Measurements from ENCODE around the gene TAF11L12. TPM values are rescaled to one million over a fixed set of nuclear protein-coding genes. Genes with fewer than 3 reads are reported as not detected.

TAF11L12 gene
- total RNA-seq (2014; rRNA removed; shearing (Covaris generic)) = not detected in 2 replicates

DNA sequence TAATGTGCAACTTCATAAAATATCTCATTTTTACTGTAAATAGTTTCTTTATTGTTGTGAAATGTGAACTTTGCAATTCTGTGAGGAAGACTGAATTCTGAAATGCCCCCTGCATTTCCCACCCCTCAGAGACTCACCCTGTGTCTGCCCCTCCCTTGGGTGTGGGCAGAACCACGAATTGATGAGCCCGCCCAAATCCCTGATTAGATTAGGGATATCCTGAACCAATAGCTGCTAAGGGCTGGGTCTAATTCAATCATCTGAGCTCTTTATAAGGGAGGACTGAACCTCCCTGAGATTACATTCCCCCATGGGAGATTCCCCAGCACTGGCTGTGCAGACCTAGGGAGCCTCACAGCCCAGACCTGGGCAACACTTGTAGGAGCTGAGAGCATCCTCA is at the start of gene TAF11L12:
Gene TAF11L12, plus strand, starts transcription at position 301 of the 400 bp plus-strand sequence.

DNA sequence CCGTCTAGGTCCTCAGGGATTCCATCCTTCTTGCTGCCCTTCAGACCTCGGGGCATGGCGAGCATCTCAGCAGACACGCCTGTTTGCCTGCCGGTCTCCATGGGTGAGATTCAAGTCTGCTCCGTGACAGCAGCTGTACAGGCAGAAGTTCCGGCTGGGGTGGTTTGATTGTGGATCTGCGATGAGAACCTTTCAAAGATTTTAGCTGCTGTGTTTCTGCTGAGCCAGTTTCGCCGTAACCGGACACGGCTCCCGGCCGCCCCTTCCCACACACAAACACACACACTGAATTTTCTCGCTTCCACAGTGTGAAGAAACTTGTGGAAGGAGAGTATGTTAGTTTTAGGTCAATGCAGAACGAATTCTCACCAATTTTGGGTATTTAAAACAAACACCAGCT is 24.5 kb upstream of the TAF11L12 start, which contains the start of gene TAF11L7:
Gene TAF11L7, minus strand, starts transcription at position 101 of the 400 bp plus-strand sequence.

DNA sequence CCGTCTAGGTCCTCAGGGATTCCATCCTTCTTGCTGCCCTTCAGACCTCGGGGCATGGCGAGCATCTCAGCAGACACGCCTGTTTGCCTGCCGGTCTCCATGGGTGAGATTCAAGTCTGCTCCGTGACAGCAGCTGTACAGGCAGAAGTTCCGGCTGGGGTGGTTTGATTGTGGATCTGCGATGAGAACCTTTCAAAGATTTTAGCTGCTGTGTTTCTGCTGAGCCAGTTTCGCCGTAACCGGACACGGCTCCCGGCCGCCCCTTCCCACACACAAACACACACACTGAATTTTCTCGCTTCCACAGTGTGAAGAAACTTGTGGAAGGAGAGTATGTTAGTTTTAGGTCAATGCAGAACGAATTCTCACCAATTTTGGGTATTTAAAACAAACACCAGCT is 19.3 kb upstream of the TAF11L12 start, which contains the start of gene TAF11L8:
Gene TAF11L8, minus strand, starts transcription at position 101 of the 400 bp plus-strand sequence.

DNA sequence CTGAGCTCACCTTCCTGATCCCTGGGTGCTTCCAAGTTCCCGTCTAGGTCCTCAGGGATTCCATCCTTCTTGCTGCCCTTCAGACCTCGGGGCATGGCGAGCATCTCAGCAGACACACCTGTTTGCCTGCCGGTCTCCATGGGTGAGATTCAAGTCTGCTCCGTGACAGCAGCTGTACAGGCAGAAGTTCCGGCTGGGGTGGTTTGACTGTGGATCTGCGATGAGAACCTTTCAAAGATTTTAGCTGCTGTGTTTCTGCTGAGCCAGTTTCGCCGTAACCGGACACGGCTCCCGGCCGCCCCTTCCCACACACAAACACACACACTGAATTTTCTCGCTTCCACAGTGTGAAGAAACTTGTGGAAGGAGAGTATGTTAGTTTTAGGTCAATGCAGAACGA is 15.9 kb upstream of the TAF11L12 start, which contains the start of gene TAF11L9:
Gene TAF11L9, minus strand, starts transcription at position 140 of the 400 bp plus-strand sequence.

DNA sequence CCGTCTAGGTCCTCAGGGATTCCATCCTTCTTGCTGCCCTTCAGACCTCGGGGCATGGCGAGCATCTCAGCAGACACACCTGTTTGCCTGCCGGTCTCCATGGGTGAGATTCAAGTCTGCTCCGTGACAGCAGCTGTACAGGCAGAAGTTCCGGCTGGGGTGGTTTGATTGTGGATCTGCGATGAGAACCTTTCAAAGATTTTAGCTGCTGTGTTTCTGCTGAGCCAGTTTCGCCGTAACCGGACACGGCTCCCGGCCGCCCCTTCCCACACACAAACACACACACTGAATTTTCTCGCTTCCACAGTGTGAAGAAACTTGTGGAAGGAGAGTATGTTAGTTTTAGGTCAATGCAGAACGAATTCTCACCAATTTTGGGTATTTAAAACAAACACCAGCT is 12.5 kb upstream of the TAF11L12 start, which contains the start of gene TAF11L10:
Gene TAF11L10, minus strand, starts transcription at position 101 of the 400 bp plus-strand sequence.

DNA sequence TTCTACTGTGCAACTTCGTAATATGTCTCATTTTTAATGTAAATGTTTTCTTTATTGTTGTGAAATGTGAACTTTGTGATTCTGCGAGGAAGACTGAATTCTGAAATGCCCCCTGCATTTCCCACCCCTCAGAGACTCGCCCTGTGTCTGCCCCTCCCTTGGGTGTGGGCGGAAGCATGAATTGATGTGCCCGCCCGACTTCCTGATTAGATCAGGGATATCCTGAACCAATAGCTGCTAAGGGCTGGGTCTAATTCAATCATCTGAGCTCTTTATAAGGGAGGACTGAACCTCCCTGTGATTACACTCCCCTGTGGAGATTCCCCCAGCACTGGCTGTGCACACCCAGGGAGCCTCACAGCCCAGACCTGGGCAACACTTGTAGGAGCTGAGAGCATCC is 6.3 kb upstream of the TAF11L12 start, which contains the start of gene TAF11L11:
Gene TAF11L11, plus strand, starts transcription at position 304 of the 400 bp plus-strand sequence.

DNA sequence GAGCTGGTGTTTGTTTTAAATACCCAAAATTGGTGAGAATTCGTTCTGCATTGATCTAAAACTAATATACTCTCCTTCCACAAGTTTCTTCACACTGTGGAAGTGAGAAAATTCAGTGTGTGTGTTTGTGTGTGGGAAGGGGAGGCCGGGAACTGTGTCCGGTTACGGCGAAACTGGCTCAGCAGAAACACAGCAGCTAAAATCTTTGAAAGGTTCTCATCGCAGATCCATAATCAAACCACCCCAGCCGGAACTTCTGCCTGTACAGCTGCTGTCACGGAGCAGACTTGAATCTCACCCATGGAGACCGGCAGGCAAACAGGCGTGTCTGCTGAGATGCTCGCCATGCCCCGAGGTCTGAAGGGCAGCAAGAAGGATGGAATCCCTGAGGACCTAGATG is 21.6 kb downstream of the TAF11L12 start, which contains the start of gene TAF11L13:
Gene TAF11L13, plus strand, starts transcription at position 301 of the 400 bp plus-strand sequence.

DNA sequence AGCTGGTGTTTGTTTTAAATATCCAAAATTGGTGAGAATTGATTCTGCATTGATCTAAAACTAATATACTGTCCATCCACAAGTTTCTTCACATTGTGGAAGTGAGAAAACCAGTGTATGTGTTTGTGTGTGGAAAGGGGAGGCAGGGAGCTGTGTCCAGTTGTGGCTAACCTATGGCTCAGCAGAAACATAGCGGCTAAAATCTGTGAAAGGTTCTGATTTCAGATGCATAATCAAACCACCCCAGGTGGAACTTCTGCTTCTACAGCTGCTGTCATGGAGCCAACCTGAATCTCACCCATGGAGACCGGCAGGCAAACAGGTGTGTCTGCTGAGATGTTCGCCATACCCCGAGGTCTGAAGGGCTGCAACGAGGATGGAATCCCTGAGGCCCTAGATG is 24.0 kb downstream of the TAF11L12 start, which contains the start of gene TAF11L14:
Gene TAF11L14, plus strand, starts transcription at position 301 of the 400 bp plus-strand sequence.

Small RNAs within 50 kb of the gene (small RNA-seq; reads per million reads assigned to genes)
- gene AC233724.1 (not detected), gene AC233724.2 (not detected), gene AC233724.3 (not detected), gene AC233724.4 (not detected), gene AC233724.6 (not detected), gene AC233724.7 (not detected)

Other genes starting within 250 kb of the TAF11L12 start
- gene TAF11L2, start 112.2 kb upstream of the TAF11L12 start, total RNA-seq (2014; rRNA removed; shearing (Covaris generic)) = not detected in 2 replicates
- not detected in 2 replicates for gene TAF11L3, start 92.0 kb upstream of the TAF11L12 start, total RNA-seq (2014; rRNA removed; shearing (Covaris generic))
- not detected in 2 replicates for gene TAF11L4, start 88.6 kb upstream of the TAF11L12 start, total RNA-seq (2014; rRNA removed; shearing (Covaris generic))
- not detected in 2 replicates for gene TAF11L5, start 85.2 kb upstream of the TAF11L12 start, total RNA-seq (2014; rRNA removed; shearing (Covaris generic))
- gene TAF11L6, start 81.7 kb upstream of the TAF11L12 start, total RNA-seq (2014; rRNA removed; shearing (Covaris generic)) = not detected in 2 replicates
- not detected in 2 replicates for gene TAF11L7, start 24.6 kb upstream of the TAF11L12 start, total RNA-seq (2014; rRNA removed; shearing (Covaris generic))
- not detected in 2 replicates for gene TAF11L8, start 19.4 kb upstream of the TAF11L12 start, total RNA-seq (2014; rRNA removed; shearing (Covaris generic))
- gene TAF11L9, start 16.0 kb upstream of the TAF11L12 start, total RNA-seq (2014; rRNA removed; shearing (Covaris generic)) = not detected in 2 replicates
- gene TAF11L10, start 12.6 kb upstream of the TAF11L12 start, total RNA-seq (2014; rRNA removed; shearing (Covaris generic)) = not detected in 2 replicates
- not detected in 2 replicates for gene TAF11L11, start 6.2 kb upstream of the TAF11L12 start, total RNA-seq (2014; rRNA removed; shearing (Covaris generic))
- 0.50 and 0.91 TPM in 2 replicates for gene TAF11L13, start 21.7 kb downstream of the TAF11L12 start, total RNA-seq (2014; rRNA removed; shearing (Covaris generic))
- not detected in 2 replicates for gene TAF11L14, start 24.1 kb downstream of the TAF11L12 start, total RNA-seq (2014; rRNA removed; shearing (Covaris generic))